Stomach (tissue), 9 donors: ENCODE results near the gene SLMAP. TPM values are rescaled to one million over a fixed set of nuclear protein-coding genes. Genes with fewer than 3 reads are reported as not detected.

ENCODE experiments used
- DNase-seq, 2 donors: peaks; one replicate each; pipeline versions ENCODE4 v3.0.0 to v3.0.0-alpha.2; 2013 to 2019
- H3K27ac ChIP-seq, 5 donors: fragments of 200-600 bp in 4 of 5; sonication (generic) in 4 of 5; one replicate each; pipeline ENCODE4 v1.5.1; 2013 to 2019; ENCODE audit warnings: mild to moderate bottlenecking in 1 of 5, moderate library complexity in 1 of 5
- H3K27me3 ChIP-seq, 3 donors: fragments of 200-600 bp; sonication (generic); one replicate each; pipeline ENCODE4 v1.5.1; 2017 to 2019; ENCODE audit warnings: mixed run types in 1 of 3
- H3K36me3 ChIP-seq, 4 donors: fragments of 200-600 bp; sonication (generic); 1 replicate in 3 of 4; 2 replicates in 1 of 4; pipeline ENCODE4 v1.5.1; 2016 to 2019
- H3K4me1 ChIP-seq, 4 donors: fragments of 200-600 bp; sonication (generic); one replicate each; pipeline ENCODE4 v1.5.1; 2016 to 2019
- H3K4me3 ChIP-seq, 4 donors: fragments of 200-600 bp; sonication (generic) in 3 of 4; one replicate each; pipeline ENCODE4 v1.5.1; 2016 to 2019; ENCODE audit warnings: mild to moderate bottlenecking in 1 of 4
- H3K9me3 ChIP-seq, 4 donors: fragments of 200-600 bp; sonication (generic); one replicate each; pipeline ENCODE4 v1.5.1; 2016 to 2019
- CTCF ChIP-seq, 7 experiments: fragments of 450-650 bp in 4 of 7; fragments of 200-600 bp in 3 of 7; sonication (generic) in 3 of 7; IDR thresholded peaks; one replicate each; pipeline ENCODE4 v1.5.1; 2016 to 2019; ENCODE audit warnings: antibody characterized with exemption in 7 of 7, control low read depth in 2 of 7, mild to moderate bottlenecking in 1 of 7
- EP300 ChIP-seq: sonication (generic); formaldehyde crosslinking; IDR thresholded peaks from one replicate; pipeline ENCODE4 v1.6.1; 2017; ENCODE audit warnings: antibody characterized with exemption
- POLR2A ChIP-seq, 4 donors: fragments of 450-650 bp; IDR thresholded peaks; one replicate each; pipeline ENCODE4 v1.6.1; 2016; ENCODE audit warnings: antibody characterized with exemption in 4 of 4, control low read depth in 2 of 4, mild to moderate bottlenecking in 1 of 4, moderate library complexity in 1 of 4
- POLR2AphosphoS5 ChIP-seq, 3 donors: sonication (generic); formaldehyde crosslinking; IDR thresholded peaks; one replicate each; pipeline ENCODE4 v1.6.1; 2016; ENCODE audit warnings: antibody characterized with exemption in 3 of 3
- WGBS, 5 donors: extraction: QIAGEN DNeasy Blood & Tissue Kit in 3 of 5; methylation state at CpG; one replicate each; pipeline versions ENCODE4 v1.1.5 to v1.1.7; 2013 to 2018; 5-methylcytosine and 5-hydroxymethylcytosine counted together
- intact Hi-C: fragments of 100-400 bp; cut with DNase I; formaldehyde crosslinking; loops from one replicate; pipeline ENCODE4 v1.15.1; 2023; ENCODE audit warnings: low total_unique reads
- polyA plus RNA-seq, 3 donors: library from polyadenylated mRNA; stranded (reverse); fragments of 200-250 nt; gene quantifications; one replicate each; pipeline ENCODE4 v1.2.3, GENCODE V29; 2013
- total RNA-seq, 5 donors: library from RNA; depleted of rRNA; stranded (reverse); fragments of >200 nt; gene quantifications; one replicate each; pipeline versions ENCODE4 v1.1.0 to v1.2.3, GENCODE V29; 2014 to 2016
- donor health status: healthy with polysubstance abuse.
- donor health status: Bipolar disorder and iron deficiency.
- donor health status: healthy.

The SLMAP gene
- total and polyA plus RNA-seq, 8 donors: 23.9 to 534 (median 133) TPM

GRCh38 chr3:57749542-57749941 is 6.6 kb upstream of the SLMAP start:
- Histone ChIP-seq H3K27me3 (no peaks in the 10 kb centered on the region), H3K4me3 (no peak overlapping the region), H3K9me3 (no peaks in the 10 kb centered on the region), H3K27ac (no peak overlapping the region), H3K36me3 (no peaks in the 10 kb centered on the region), H3K4me1 (no peaks in the 10 kb centered on the region)
- intact Hi-C loops: no loop called here
- no peak for TF ChIP-seq CTCF (IDR thresholded peaks at IDR 0.05)
- TF ChIP-seq EP300: no peak
- TF ChIP-seq POLR2A (IDR thresholded peaks at IDR 0.05): no peak
- no peak for TF ChIP-seq POLR2AphosphoS5 (IDR thresholded peaks at IDR 0.05)
- DNase-seq: no peak
- 87 to 91% (median 89%) methylated on average over 9 of the region's 9 CpGs for WGBS, 5 donors

- peaks cover 6 to 11% (median 9%) of the 10 kb centered on the region in 4 donors for H3K4me1 ChIP-seq
- H3K27me3 ChIP-seq: no peaks in the 10 kb centered on the region
- no peaks in the 10 kb centered on the region for H3K9me3 ChIP-seq
- H3K36me3 ChIP-seq: no peaks in the 10 kb centered on the region
- no peak overlapping the region for H3K4me3 ChIP-seq
- DNase-seq: peak in 1 of 2 donors; percentile 78
- peak overlapping the region in 3 of 5 donors; percentile 38 to 81 (median 71) for H3K27ac ChIP-seq
- TF ChIP-seq CTCF (IDR thresholded peaks at IDR 0.05) (no peak), POLR2A (IDR thresholded peaks at IDR 0.05) (no peak), EP300 (no peak), POLR2AphosphoS5 (IDR thresholded peaks at IDR 0.05) (peak in 2 of 3 donors; percentile 56 to 69)
- intact Hi-C loops: loop anchor here (10.0 kb wide), 1 partner anchor 48 kb away; no protein-coding TSS in a partner anchor
These were observed 3.8 kb upstream of the SLMAP start for GRCh38 chr3:57752307-57752706.

GRCh38 chr3:57753016-57753415 is 3.1 kb upstream of the SLMAP start:
- no peak for TF ChIP-seq POLR2AphosphoS5 (IDR thresholded peaks at IDR 0.05)
- Histone ChIP-seq H3K9me3 (no peaks in the 10 kb centered on the region), H3K4me3 (no peak overlapping the region), H3K27ac (peak overlapping the region in 3 of 5 donors; percentile 38 to 81 (median 71)), H3K4me1 (peaks cover 13 to 18% (median 16%) of the 10 kb centered on the region in 4 donors), H3K36me3 (no peaks in the 10 kb centered on the region), H3K27me3 (no peaks in the 10 kb centered on the region)
- intact Hi-C loops: loop anchor here (10.0 kb wide), 1 partner anchor 48 kb away; no protein-coding TSS in a partner anchor
- no peak for DNase-seq

GRCh38 chr3:57755368-57755675 is 787 bp upstream of the SLMAP start:
- intact Hi-C loops: loop anchor here (10.0 kb wide), 1 partner anchor 51 kb away; no protein-coding TSS in a partner anchor
- 0 to 9% (median 2%) methylated on average over 1 of the region's 1 CpG for WGBS, 5 donors

More at GRCh38 chr3:57755368-57755675, 787 bp upstream of the SLMAP start:
- H3K9me3 ChIP-seq: no peaks in the 10 kb centered on the region
- peaks cover 3 to 12% (median 8%) of the 10 kb centered on the region in 4 donors for H3K36me3 ChIP-seq
- peaks cover 17 to 41% (median 35%) of the 10 kb centered on the region in 4 donors for H3K4me1 ChIP-seq
- DNase-seq: peak in 1 of 2 donors; percentile 73
- H3K27me3 ChIP-seq: no peaks in the 10 kb centered on the region
- H3K27ac ChIP-seq: peak overlapping the region; percentile 44 to 95 (median 88)
- TF ChIP-seq CTCF (IDR thresholded peaks at IDR 0.05) (peak in 1 of 7 experiments; percentile 7), POLR2AphosphoS5 (IDR thresholded peaks at IDR 0.05) (no peak), POLR2A (IDR thresholded peaks at IDR 0.05) (no peak), EP300 (no peak)
- H3K4me3 ChIP-seq: peak overlapping the region; percentile 80 to 98 (median 94)
